Right lobe of liver (tissue), 6 donors: ENCODE measurements around the gene MAPRE2. TPM values are rescaled to one million over a fixed set of nuclear protein-coding genes. Genes with fewer than 3 reads are reported as not detected.

Experiments used
- ATAC-seq, 4 donors: fragments of 200-7000 bp; cut with Tn5 transposase; one replicate each; pipeline ENCODE4 v1.9.1; 2020; ENCODE audit warnings: mild to moderate bottlenecking in 4 of 4, moderate library complexity in 4 of 4
- DNase-seq, 3 donors: peaks; one replicate each; pipeline ENCODE4 v3.0.0-alpha.2; 2020
- H3K27ac ChIP-seq, 3 donors: fragments of 200-600 bp; one replicate each; pipeline ENCODE4 v1.8.0; 2022
- H3K27me3 ChIP-seq, 2 donors: fragments of 200-600 bp; one replicate each; pipeline ENCODE4 v1.8.0; 2022
- H3K36me3 ChIP-seq, 4 donors: fragments of 200-600 bp; sonication (generic) in 1 of 4; one replicate each; pipeline versions ENCODE4 v1.5.1 to v1.8.0; 2017 to 2022; ENCODE audit warnings: control low read depth in 1 of 4
- H3K4me1 ChIP-seq, 4 donors: fragments of 200-600 bp; sonication (generic) in 1 of 4; one replicate each; pipeline versions ENCODE4 v1.5.1 to v1.8.0; 2017 to 2022; ENCODE audit warnings: control low read depth in 1 of 4
- H3K4me3 ChIP-seq, 3 donors: fragments of 200-600 bp; one replicate each; pipeline ENCODE4 v1.8.0; 2022
- H3K9me3 ChIP-seq, 4 donors: fragments of 200-600 bp; sonication (generic) in 1 of 4; one replicate each; pipeline versions ENCODE4 v1.5.1 to v1.8.0; 2017 to 2022; ENCODE audit warnings: control low read depth in 1 of 4
- POLR2A ChIP-seq: fragments of 450-650 bp; IDR thresholded peaks from one replicate; pipeline ENCODE4 v1.6.1; 2017; ENCODE audit warnings: antibody characterized with exemption, mild to moderate bottlenecking
- WGBS: methylation state at CpG from one replicate; pipeline ENCODE4 v1.1.6; 2018; ENCODE audit warnings: low coverage, low lambda C conversion rate; ENCODE audit not compliant: insufficient coverage; ENCODE audit errors: missing lambda C conversion rate; 5-methylcytosine and 5-hydroxymethylcytosine counted together
- intact Hi-C, 2 donors: fragments of 100-400 bp; cut with DNase I; formaldehyde crosslinking; loops; one replicate each; pipeline versions ENCODE4 v1.11.2 to v1.14.1; 2022
- total RNA-seq, 6 experiments: library from RNA; depleted of rRNA in 2 of 6; stranded (reverse); fragments of >200 nt in 2 of 6; fragmentation: NEBNext Ultra II Directional in 3 of 6; extraction: Animal tissue kit (Norgen Biotek cat#: 25700) in 3 of 6; gene quantifications; one replicate each; pipeline versions ENCODE4 v1.1.0 to v1.2.4, GENCODE V29; 2016 to 2023
- TF ChIP-seq, protein P1 (sequence below), 4 donors: fragments of 200-600 bp in 3 of 4; fragments of 450-650 bp in 1 of 4; IDR thresholded peaks; one replicate each; pipeline versions ENCODE4 v1.5.1 to v1.8.0; 2016 to 2022; ENCODE audit warnings: antibody characterized with exemption in 4 of 4, mild to moderate bottlenecking in 2 of 4
- donor health status: DM: no; HTN: yes; CAD: no.
- donor health status: DM: no; HTN: no; CAD: no.
- donor health status: DM: no; HTN: no; CAD: no.
- donor health status: DM: no; HTN: yes; CAD: no.
- donor health status: DM: no; HTN: yes; CAD: no.

Gene MAPRE2
- total RNA-seq, 6 experiments from 2014 or later = 17.0 to 25.9 (median 21.5) TPM

DNA sequence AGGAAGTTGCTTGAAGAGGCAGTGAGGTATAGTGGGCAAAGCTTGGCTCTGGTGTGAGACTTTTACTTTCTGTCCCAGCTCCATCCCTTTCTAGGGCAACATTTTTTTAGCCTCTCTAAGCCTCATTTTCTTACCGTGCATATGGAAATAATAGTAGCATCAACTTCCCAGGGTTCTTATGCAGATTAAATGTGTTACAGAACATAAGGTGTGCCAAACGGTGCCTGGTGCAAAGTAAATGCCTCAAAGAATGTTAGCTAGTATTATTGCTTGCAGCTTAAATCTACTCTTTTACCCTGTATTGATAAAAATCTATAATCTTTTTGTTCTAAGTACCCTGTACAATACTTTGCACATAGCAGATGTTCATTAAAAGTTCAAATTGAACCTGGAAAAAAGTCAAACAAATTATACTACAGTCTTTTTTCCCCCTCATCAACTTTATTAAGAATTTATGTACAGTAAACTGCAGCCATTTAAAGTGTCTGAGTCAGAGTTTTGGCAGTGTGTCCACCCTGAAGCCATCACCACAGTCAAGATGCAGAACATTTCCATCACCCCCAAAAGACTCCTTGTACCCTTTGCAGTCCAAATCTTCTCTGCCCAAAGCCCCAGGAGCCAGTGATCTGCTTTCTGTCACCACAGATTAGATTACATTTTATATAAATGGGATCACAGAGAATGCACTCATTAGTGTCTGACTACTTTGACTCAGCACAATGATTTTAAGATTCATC lies 10.6 kb downstream of the MAPRE2 start:
- 95% methylated on average over 2 of the region's 2 CpGs for WGBS
- intact Hi-C loops = no loop called here
- H3K27ac ChIP-seq = no peak overlapping the region

DNA sequence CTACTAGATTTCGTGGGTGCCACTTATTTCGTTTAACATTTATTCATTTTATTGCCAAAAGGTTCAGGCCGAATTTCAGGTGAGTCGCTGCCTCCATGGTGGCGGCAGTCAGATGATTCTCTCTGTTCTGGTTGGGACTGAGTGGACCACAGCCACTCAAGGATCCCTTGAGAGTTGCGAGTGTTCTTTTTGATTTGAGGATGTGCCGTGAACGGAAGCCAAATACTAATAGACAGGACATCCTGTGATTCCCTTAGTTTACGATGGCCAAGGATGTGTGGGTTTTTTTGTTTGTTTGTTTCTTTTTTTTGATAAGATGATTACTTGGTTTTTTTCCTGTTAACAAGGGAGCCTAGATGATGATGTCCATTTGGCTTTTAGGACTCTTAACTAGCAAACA lies 13.2 kb downstream of the MAPRE2 start:
- H3K4me1 ChIP-seq = peaks cover 0 to 17% (median 2%) of the 10 kb centered on the region in 4 donors
- no peaks in the 10 kb centered on the region for H3K9me3 ChIP-seq
- H3K27ac ChIP-seq = no peak overlapping the region
- ATAC-seq (no peak), DNase-seq (no peak)
- H3K27me3 ChIP-seq = no peaks in the 10 kb centered on the region
- intact Hi-C loops = no loop called here
- 79% methylated on average over 9 of the region's 9 CpGs for WGBS
- H3K4me3 ChIP-seq = no peak overlapping the region
- TF ChIP-seq, protein P1, sequence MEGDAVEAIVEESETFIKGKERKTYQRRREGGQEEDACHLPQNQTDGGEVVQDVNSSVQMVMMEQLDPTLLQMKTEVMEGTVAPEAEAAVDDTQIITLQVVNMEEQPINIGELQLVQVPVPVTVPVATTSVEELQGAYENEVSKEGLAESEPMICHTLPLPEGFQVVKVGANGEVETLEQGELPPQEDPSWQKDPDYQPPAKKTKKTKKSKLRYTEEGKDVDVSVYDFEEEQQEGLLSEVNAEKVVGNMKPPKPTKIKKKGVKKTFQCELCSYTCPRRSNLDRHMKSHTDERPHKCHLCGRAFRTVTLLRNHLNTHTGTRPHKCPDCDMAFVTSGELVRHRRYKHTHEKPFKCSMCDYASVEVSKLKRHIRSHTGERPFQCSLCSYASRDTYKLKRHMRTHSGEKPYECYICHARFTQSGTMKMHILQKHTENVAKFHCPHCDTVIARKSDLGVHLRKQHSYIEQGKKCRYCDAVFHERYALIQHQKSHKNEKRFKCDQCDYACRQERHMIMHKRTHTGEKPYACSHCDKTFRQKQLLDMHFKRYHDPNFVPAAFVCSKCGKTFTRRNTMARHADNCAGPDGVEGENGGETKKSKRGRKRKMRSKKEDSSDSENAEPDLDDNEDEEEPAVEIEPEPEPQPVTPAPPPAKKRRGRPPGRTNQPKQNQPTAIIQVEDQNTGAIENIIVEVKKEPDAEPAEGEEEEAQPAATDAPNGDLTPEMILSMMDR (IDR thresholded peaks at IDR 0.05) = no peak
- no peak for TF ChIP-seq POLR2A
- no peaks in the 10 kb centered on the region for H3K36me3 ChIP-seq

More for the DNA sequence above, 10.6 kb downstream of the MAPRE2 start:
- DNase-seq = no peak
- TF ChIP-seq POLR2A = no peak
- no peaks in the 10 kb centered on the region for H3K27me3 ChIP-seq
- H3K4me1 ChIP-seq = peaks cover 0 to 21% (median 2%) of the 10 kb centered on the region in 4 donors
- ATAC-seq = no peak
- no peak overlapping the region for H3K4me3 ChIP-seq
- no peaks in the 10 kb centered on the region for H3K36me3 ChIP-seq
- no peaks in the 10 kb centered on the region for H3K9me3 ChIP-seq

DNA sequence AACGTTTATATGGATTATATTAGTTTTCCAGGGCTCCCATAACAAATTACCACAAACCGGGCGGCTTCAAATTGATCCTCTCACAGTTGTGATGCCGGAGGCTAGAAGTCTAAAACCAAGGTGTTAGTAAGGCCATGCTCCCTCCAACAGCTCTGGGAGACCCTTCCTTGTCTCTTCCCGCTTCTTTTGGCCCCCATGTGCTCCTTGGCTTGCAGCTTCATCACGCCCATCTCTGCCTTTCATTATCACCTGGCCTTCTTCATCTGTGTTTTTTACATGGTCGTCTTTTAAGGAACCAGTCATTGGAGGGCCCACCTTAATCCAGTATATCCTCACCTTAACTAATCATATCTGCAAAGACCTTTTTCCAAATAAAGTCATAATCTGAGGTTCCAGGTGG lies 13.9 kb downstream of the MAPRE2 start:
- intact Hi-C loops = no loop called here
- Histone ChIP-seq H3K4me1 (peaks cover 0 to 17% (median 3%) of the 10 kb centered on the region in 4 donors), H3K27ac (no peak overlapping the region), H3K9me3 (no peaks in the 10 kb centered on the region), H3K4me3 (no peak overlapping the region), H3K36me3 (no peaks in the 10 kb centered on the region), H3K27me3 (no peaks in the 10 kb centered on the region)
- WGBS = 88% methylated on average over 7 of the region's 7 CpGs
- ATAC-seq = no peak
- DNase-seq = no peak
- TF ChIP-seq POLR2A = no peak
- TF ChIP-seq, protein P1 (IDR thresholded peaks at IDR 0.05) = no peak

DNA sequence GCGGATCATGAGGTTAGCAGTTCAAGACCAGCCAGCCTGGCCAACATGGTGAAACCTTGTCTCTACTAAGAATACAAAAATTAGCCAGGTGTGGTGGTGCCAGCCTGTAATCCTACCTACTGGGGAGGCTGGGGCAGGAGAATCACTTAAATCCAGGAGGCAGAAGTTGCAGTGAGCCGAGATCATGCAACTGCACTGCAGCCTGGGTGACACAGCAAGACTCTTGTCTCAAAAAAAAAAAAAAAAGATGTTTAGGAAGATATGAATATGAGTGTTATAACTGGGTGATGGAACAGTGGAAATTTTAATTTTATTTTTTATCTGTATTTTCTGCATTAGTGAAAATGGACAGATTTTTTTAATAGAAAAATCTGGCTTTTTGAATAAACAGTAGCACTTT lies 14.5 kb downstream of the MAPRE2 start:
- DNase-seq (no peak), ATAC-seq (no peak)
- Histone ChIP-seq H3K4me1 (peaks cover 0 to 15% (median 6%) of the 10 kb centered on the region in 4 donors), H3K27ac (no peak overlapping the region), H3K36me3 (no peaks in the 10 kb centered on the region), H3K4me3 (no peak overlapping the region), H3K27me3 (no peaks in the 10 kb centered on the region), H3K9me3 (no peaks in the 10 kb centered on the region)
- intact Hi-C loops = no loop called here
- TF ChIP-seq POLR2A = no peak
- TF ChIP-seq, protein P1 (IDR thresholded peaks at IDR 0.05) = no peak
- 88% methylated on average over 1 of the region's 2 CpGs for WGBS

DNA sequence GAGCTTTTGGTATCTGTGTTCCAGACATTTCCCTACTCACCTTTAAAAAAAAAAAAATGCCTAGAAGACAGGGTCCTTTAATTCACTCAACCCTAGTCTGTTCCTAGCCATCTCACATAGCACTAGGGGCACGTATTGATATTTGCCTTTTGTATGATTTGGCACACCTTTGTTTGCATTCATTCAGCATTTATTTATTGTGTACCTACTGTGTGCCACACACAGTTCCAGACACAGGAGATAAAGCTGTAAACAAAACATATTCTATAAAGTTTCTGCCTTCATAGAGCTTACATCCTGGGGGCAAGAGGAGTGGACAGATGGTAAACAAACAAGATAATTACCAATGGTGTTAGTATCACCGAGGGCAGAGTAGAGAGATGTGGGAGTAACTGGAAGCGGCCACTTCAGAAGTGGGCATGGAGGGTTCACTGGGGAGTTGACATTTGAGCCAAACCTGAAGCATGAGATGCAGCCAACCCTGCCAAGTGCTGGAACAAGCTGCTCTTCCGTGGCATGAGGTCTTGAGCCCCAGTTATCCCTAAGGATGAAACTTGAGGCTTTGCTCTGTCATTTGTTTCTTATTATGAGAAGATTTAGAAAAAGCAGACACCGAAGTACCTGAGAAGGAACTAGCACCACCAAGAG lies 18.2 kb downstream of the MAPRE2 start:
- intact Hi-C loops = no loop called here
- no peaks in the 10 kb centered on the region for H3K27me3 ChIP-seq
- WGBS = 53% methylated on average over 5 of the region's 5 CpGs
- no peak for DNase-seq
- H3K27ac ChIP-seq = peak overlapping the region in 2 of 3 donors; percentile 20 to 79
- H3K4me3 ChIP-seq = no peak overlapping the region
- H3K9me3 ChIP-seq = no peaks in the 10 kb centered on the region
- no peaks in the 10 kb centered on the region for H3K36me3 ChIP-seq
- H3K4me1 ChIP-seq = peaks cover 0 to 33% (median 14%) of the 10 kb centered on the region in 4 donors
- no peak for TF ChIP-seq POLR2A
- TF ChIP-seq, protein P1 (IDR thresholded peaks at IDR 0.05) = no peak
- ATAC-seq = no peak
